K562 (cell line): ENCODE measurements around the gene PITX2. TPM values are rescaled to one million over a fixed set of nuclear protein-coding genes. Genes with fewer than 3 reads are reported as not detected.

Source experiments
- ATAC-seq: fragments of 200-7000 bp; cut with Tn5 transposase; 3 replicates; pipeline ENCODE4 v1.9.1; 2020; ENCODE audit warnings: moderate library complexity
- BruUV-seq: library from RNA; stranded (reverse); fragments of 400-500 nt; replicated peaks from 2 replicates; lab custom pipeline; 2021; lab: Mats Ljungman, UMichigan
- CTCF ChIA-PET: fragments of 300-600 bp; formaldehyde crosslinking; extraction: SDS; loops from one replicate; lab custom pipeline; 2021; ENCODE audit warnings: low intra/inter-chr PET ratio; lab: Yijun Ruan, JAX
- POLR2A ChIA-PET: fragments of 300-600, 350-650 bp; sonication (Branson Sonifier 250); formaldehyde crosslinking; extraction: SDS; loops from one replicate; lab custom pipeline; 2021; ENCODE audit warnings: antibody characterized with exemption, inconsistent platforms; lab: Yijun Ruan, JAX
- DNase-seq, 4 experiments: peaks; one replicate each; pipeline versions ENCODE4 v3.0.0 to v3.0.0-alpha.2; 2011 to 2018; ENCODE audit warnings: low spot score in 3 of 4, mixed read lengths in 3 of 4; ENCODE audit errors: extremely low read depth in 1 of 4
- FAIRE-seq: peaks from 2 replicates; lab custom pipeline; 2011; peaks lifted over from hg19 to GRCh38; lab: Jason Lieb, UNC
- H2AFZ ChIP-seq: 2 replicates; pipeline ENCODE4 v1.6.0; 2011; ENCODE audit warnings: low read depth, low read length, control low read depth, inconsistent platforms
- H3K27ac ChIP-seq: fragments of 200-600 bp; 3 replicates; pipeline ENCODE4 v1.8.0; 2011; ENCODE audit warnings: low read depth, mild to moderate bottlenecking, control low read depth, inconsistent platforms, low read length, moderate library complexity, mixed read lengths; ENCODE audit errors: extremely low read depth
- H3K27me3 ChIP-seq, 2 experiments: fragments of 300-600 bp in 1 of 2; 2 replicates in 1 of 2; 3 replicates in 1 of 2; pipeline versions ENCODE4 v1.6.0 to v1.8.0; 2011; ENCODE audit warnings: inconsistent platforms in 2 of 2, low read length in 2 of 2, mild to moderate bottlenecking in 1 of 2, mixed read lengths in 1 of 2, moderate library complexity in 1 of 2; ENCODE audit not compliant: control insufficient read depth in 2 of 2, insufficient read depth in 2 of 2
- H3K36me3 ChIP-seq: fragments of 300-600 bp; 3 replicates; pipeline ENCODE4 v1.8.0; 2011; ENCODE audit warnings: mild to moderate bottlenecking, low read length, inconsistent platforms; ENCODE audit not compliant: control insufficient read depth, insufficient read depth
- H3K4me1 ChIP-seq, 2 experiments: fragments of 200-600 bp in 1 of 2; replicated peaks in 1 of 2; 2 replicates in 1 of 2; 3 replicates in 1 of 2; pipeline versions ENCODE4 v1.5.1 to v1.8.0; 2011; ENCODE audit warnings: inconsistent platforms in 2 of 2, low read length in 2 of 2, mild to moderate bottlenecking in 1 of 2, mixed read lengths in 1 of 2, moderate library complexity in 1 of 2; ENCODE audit not compliant: control insufficient read depth in 2 of 2, insufficient read depth in 2 of 2
- H3K4me2 ChIP-seq: 2 replicates; pipeline ENCODE4 v1.6.1; 2011; ENCODE audit warnings: low read length, control low read depth, inconsistent platforms, mixed read lengths; ENCODE audit not compliant: insufficient read depth
- H3K4me3 ChIP-seq: fragments of 200-600 bp; sonication (generic), shearing (Covaris generic); 2 replicates; pipeline ENCODE4 v1.5.1; 2016; ENCODE audit warnings: control low read depth, inconsistent platforms
- H3K79me2 ChIP-seq: fragments of 200-600 bp; 3 replicates; pipeline ENCODE4 v1.8.0; 2011; ENCODE audit warnings: low read length, inconsistent platforms; ENCODE audit not compliant: control insufficient read depth, insufficient read depth
- H3K9ac ChIP-seq, 2 experiments: 2 replicates each; pipeline versions ENCODE4 v1.6.0 to v1.6.1; 2011; ENCODE audit warnings: low read depth in 2 of 2, low read length in 2 of 2, control low read depth in 1 of 2, inconsistent platforms in 1 of 2, mild to moderate bottlenecking in 1 of 2, mixed read lengths in 1 of 2; ENCODE audit not compliant: insufficient read depth in 1 of 2
- H3K9me1 ChIP-seq: one replicate; pipeline ENCODE4 v1.6.0; 2011; ENCODE audit warnings: inconsistent platforms, mild to moderate bottlenecking, low read length, moderate library complexity; ENCODE audit not compliant: control insufficient read depth, insufficient read depth
- H3K9me3 ChIP-seq: replicated peaks from 2 replicates; pipeline ENCODE4 v1.5.1; 2011; ENCODE audit warnings: low read depth, low read length, inconsistent platforms; ENCODE audit not compliant: control insufficient read depth, insufficient read depth
- H4K20me1 ChIP-seq: replicated peaks from 2 replicates; pipeline ENCODE4 v1.6.1; 2011; ENCODE audit warnings: low read length, inconsistent platforms, mixed read lengths; ENCODE audit not compliant: control insufficient read depth, insufficient read depth
- BRCA1 ChIP-seq, 2 experiments: fragments of 450-650 bp in 1 of 2; sonication (generic) in 1 of 2; formaldehyde crosslinking in 1 of 2; IDR thresholded peaks; 2 replicates each; pipeline versions ENCODE4 v1.5.0 to v1.6.1; 2017 to 2020; ENCODE audit warnings: mild to moderate bottlenecking in 1 of 2, missing genetic modification reagents in 1 of 2
- CBFA2T3 ChIP-seq: fragments of 450-650 bp; IDR thresholded peaks from 2 replicates; pipeline ENCODE4 v1.6.1; 2017
- CBX5 ChIP-seq: IDR thresholded peaks from 2 replicates; pipeline ENCODE4 v1.6.1; 2014; ENCODE audit warnings: low read depth, borderline replicate concordance
- FOS ChIP-seq: IDR thresholded peaks from 3 replicates; pipeline ENCODE4 v1.6.1; 2011; ENCODE audit not compliant: insufficient read length; ENCODE audit errors: extremely low read depth
- GTF2E2 ChIP-seq: fragments of 200-800 bp; sonication (Bioruptor generic); IDR thresholded peaks from 2 replicates; pipeline ENCODE4 v1.6.1; 2016; ENCODE audit warnings: missing genetic modification characterization, missing compliant biosample characterization
- MCM5 ChIP-seq: fragments of 450-650 bp; IDR thresholded peaks from 2 replicates; pipeline ENCODE4 v1.6.1; 2016; ENCODE audit warnings: low read depth
- NCOR1 ChIP-seq: fragments of 450-650 bp; IDR thresholded peaks from 2 replicates; pipeline ENCODE4 v1.6.1; 2016; ENCODE audit warnings: mild to moderate bottlenecking, moderate library complexity
- RHOXF2B ChIP-seq: fragments of 250-450 bp; sonication (Bioruptor Pico); conservative IDR thresholded peaks from 2 replicates; pipeline ENCODE4 v1.5.1; 2021
- RNF219 ChIP-seq: fragments of 250-450 bp; sonication (Bioruptor Pico); IDR thresholded peaks from 2 replicates; pipeline ENCODE4 v1.5.0; 2022; ENCODE audit warnings: mild to moderate bottlenecking
- TCFL5 ChIP-seq: fragments of 250-450 bp; sonication (Bioruptor Pico); conservative IDR thresholded peaks from 2 replicates; pipeline ENCODE4 v1.6.1; 2021; ENCODE audit warnings: mild to moderate bottlenecking, moderate library complexity, matching md5 sums
- ZFX ChIP-seq: sonication (generic); formaldehyde crosslinking; IDR thresholded peaks from 2 replicates; pipeline ENCODE4 v1.8.0; 2022; ENCODE audit warnings: mild to moderate bottlenecking, missing genetic modification reagents, moderate library complexity
- ZNF277 ChIP-seq: fragments of 250-450 bp; sonication (Bioruptor Pico); IDR thresholded peaks from 2 replicates; pipeline ENCODE4 v1.8.0; 2022; ENCODE audit warnings: inconsistent platforms, mild to moderate bottlenecking, moderate library complexity, borderline replicate concordance
- ZNF77 ChIP-seq: fragments of 250-450 bp; sonication (Bioruptor Pico); IDR thresholded peaks from 2 replicates; pipeline ENCODE4 v1.5.0; 2020
- WGBS: fragments of 100-300 bp; shearing (Covaris generic); methylation state at CpG from one replicate; pipeline ENCODE4 v1.1.6; 2016; ENCODE audit warnings: low coverage, mixed read lengths; ENCODE audit not compliant: insufficient coverage; ENCODE audit errors: missing lambda C conversion rate; 5-methylcytosine and 5-hydroxymethylcytosine counted together
- in situ Hi-C: fragments of 300-500 bp; cut with MboI; formaldehyde crosslinking; loops from 4 replicates; pipeline ENCODE4 v1.15.0; 2018; ENCODE audit warnings: inconsistent platforms, mixed read lengths
- intact Hi-C: fragments of 100-400 bp; cut with micrococcal nuclease; formaldehyde crosslinking; loops from 2 replicates; pipeline ENCODE4 v1.14.2; 2022
- polyA plus RNA-seq, 8 experiments: library from polyadenylated mRNA; depleted of rRNA in 4 of 8; stranded (reverse) in 5 of 8; unstranded in 3 of 8; fragments of >200 nt; fragmentation: Nextera tagmentation in 2 of 8; fragmentation: Illumina TruSeq in 1 of 8; extraction: Ambion mirVana in 2 of 8; extraction: Trizol in 1 of 8; gene quantifications; 2 replicates each; pipeline versions ENCODE4 v1.2.1 to v1.2.3, GENCODE V29; 2011 to 2014; ENCODE audit warnings: inconsistent platforms in 1 of 8, missing spikeins in 1 of 8
- total RNA-seq, 7 experiments: library from RNA; depleted of rRNA in 6 of 7; stranded (reverse); fragments of >200 nt in 6 of 7; fragmentation: Illumina TruSeq in 2 of 7; extraction: Trizol in 2 of 7; gene quantifications; 2 replicates each; pipeline versions ENCODE4 v1.2.1 to v1.2.3, GENCODE V29; 2011 to 2021; ENCODE audit warnings: low replicate concordance in 1 of 7

PITX2 gene
- total and polyA plus RNA-seq, 9 of the 15 experiments (the other 6 are each of a cell fraction or from before 2014, with no cell fraction given): 0.08 TPM; not detected in 8

- H3K79me2 ChIP-seq: no peaks in the 10 kb centered on the region
- WGBS: 0% methylated on average over 6 of the region's 6 CpGs
- peaks cover 14 to 55% of the 10 kb centered on the region in 2 experiments; a peak in 4 of 5 replicates for H3K27me3 ChIP-seq
- no peak overlapping the region for H2AFZ ChIP-seq
- no peak for ATAC-seq
- no peaks in the 10 kb centered on the region for H3K9me1 ChIP-seq
- ChIA-PET CTCF (no interaction called here), POLR2A (no interaction called here)
- no TSS peak for BruUV-seq
- H3K4me1 ChIP-seq: peaks cover 0 to 9% of the 10 kb centered on the region in 2 experiments; a peak in 2 of 5 replicates
- no peak overlapping the region for H3K4me3 ChIP-seq
- intact Hi-C loops: no loop called here
- H3K4me2 ChIP-seq: no peak overlapping the region
- TF ChIP-seq FOS (no peak), CBX5 (no peak), ZFX (CRISPR knock-in tag) (no peak), MCM5 (no peak), RHOXF2B (no peak), GTF2E2 (no peak)
- no peak overlapping the region for H3K27ac ChIP-seq
- no peak overlapping the region for H3K9ac ChIP-seq
- H3K9me3 ChIP-seq: no peaks in the 10 kb centered on the region
- FAIRE-seq: no peak
- DNase-seq: no peak
- no peaks in the 10 kb centered on the region for H3K36me3 ChIP-seq
- in situ Hi-C loops: no loop called here
- no peaks in the 10 kb centered on the region for H4K20me1 ChIP-seq
Observed at GRCh38 chr4:110624904-110625494, 2.1 kb upstream of the PITX2 start.

- BruUV-seq: no TSS peak
- Histone ChIP-seq H2AFZ (no peak overlapping the region), H3K4me3 (no peak overlapping the region), H4K20me1 (no peaks in the 10 kb centered on the region), H3K27me3 (peaks cover 12 to 55% of the 10 kb centered on the region in 2 experiments; a peak in 4 of 5 replicates), H3K9me1 (no peaks in the 10 kb centered on the region), H3K9ac (no peak overlapping the region), H3K4me2 (no peak overlapping the region), H3K36me3 (no peaks in the 10 kb centered on the region), H3K4me1 (peaks cover 0 to 8% of the 10 kb centered on the region in 2 experiments; a peak in 2 of 5 replicates), H3K27ac (no peak overlapping the region), H3K9me3 (no peaks in the 10 kb centered on the region), H3K79me2 (no peaks in the 10 kb centered on the region)
- DNase-seq (no peak), ATAC-seq (no peak), FAIRE-seq (no peak)
- ChIA-PET POLR2A (no interaction called here), CTCF (no interaction called here)
- intact Hi-C loops (no loop called here), in situ Hi-C loops (no loop called here)
- 0% methylated on average over 3 of the region's 3 CpGs for WGBS
- TF ChIP-seq CBFA2T3 (no peak), RNF219 (no peak), ZNF77 (no peak), NCOR1 (no peak), TCFL5 (CRISPR knock-in tag) (no peak), BRCA1 (IDR thresholded peaks at IDR 0.05) (no peak), BRCA1 (CRISPR knock-in tag; IDR thresholded peaks at IDR 0.05) (no peak), ZNF277 (CRISPR knock-in tag) (no peak)
Observed at GRCh38 chr4:110624398-110624780, 1.5 kb upstream of the PITX2 start.
